ENCODE data around the gene STX12. TPM values are rescaled to one million over a fixed set of nuclear protein-coding genes. Genes with fewer than 3 reads are reported as not detected.
"Not testable (repeated sequence)": the region's sequence is repeated elsewhere in the genome, so short reads cannot be mapped to it uniquely, and the experiment has no call there.

STX12 gene
- total RNA-seq, 4 donors from 2014 or later, result 44.0 to 76.7 (median 56.1) TPM

- Histone ChIP-seq H3K4me1 (peaks cover 5 to 23% (median 18%) of the 10 kb centered on the region in 4 donors), H3K4me3 (no peak overlapping the region), H3K27me3 (peaks cover 0 to 8% (median 0%) of the 10 kb centered on the region in 4 donors), H3K36me3 (no peaks in the 10 kb centered on the region), H3K9me3 (no peaks in the 10 kb centered on the region), H3K27ac (replicated peaks in 1 of 4) (no peak overlapping the region)
- DNase-seq (ENCODE audit: extremely low spot score), result no peak
- 85% methylated on average over 11 of the region's 11 CpGs for WGBS
- intact Hi-C loops (cut with DNase I), result no loop called here
- TF ChIP-seq CTCF (IDR thresholded peaks at IDR 0.05) (no peak), EP300 (IDR thresholded peaks at IDR 0.05) (no peak), POLR2AphosphoS5 (IDR thresholded peaks at IDR 0.05) (no peak), POLR2A (IDR thresholded peaks at IDR 0.05; ENCODE audit: low read depth) (no peak)
These were observed 95.5 kb downstream of the STX12 start for GRCh38 chr1:27868556-27868931.

GRCh38 chr1:27868932-27869718, 96.1 kb downstream of the STX12 start:
- TF ChIP-seq POLR2A (IDR thresholded peaks at IDR 0.05; ENCODE audit: low read depth) (no peak), POLR2AphosphoS5 (IDR thresholded peaks at IDR 0.05) (no peak), CTCF (IDR thresholded peaks at IDR 0.05) (no peak)
- WGBS, result 57% methylated on average over 12 of the region's 16 CpGs
- no peak for DNase-seq (ENCODE audit: extremely low spot score)
- intact Hi-C loops (cut with DNase I), result no loop called here
- peaks cover 5 to 23% (median 17%) of the 10 kb centered on the region in 4 donors for H3K4me1 ChIP-seq
- no peaks in the 10 kb centered on the region for H3K36me3 ChIP-seq
- H3K9me3 ChIP-seq, result no peaks in the 10 kb centered on the region
- H3K27me3 ChIP-seq, result peaks cover 0 to 9% (median 0%) of the 10 kb centered on the region in 4 donors
- peak overlapping the region in 1 of 4 donors; percentile 12 for H3K27ac ChIP-seq (replicated peaks in 1 of 4)
- peak overlapping the region in 1 of 4 donors; percentile 11 for H3K4me3 ChIP-seq

- peaks cover 0 to 9% (median 0%) of the 10 kb centered on the region in 4 donors for H3K27me3 ChIP-seq
- H3K9me3 ChIP-seq, result no peaks in the 10 kb centered on the region
- no peak overlapping the region for H3K4me3 ChIP-seq
- no peak overlapping the region for H3K27ac ChIP-seq (replicated peaks in 1 of 4)
- 80% methylated on average over 1 of the region's 1 CpG for WGBS
- DNase-seq (ENCODE audit: extremely low spot score), result no peak
- H3K36me3 ChIP-seq, result no peaks in the 10 kb centered on the region
- peaks cover 5 to 23% (median 17%) of the 10 kb centered on the region in 4 donors for H3K4me1 ChIP-seq
- intact Hi-C loops (cut with DNase I), result no loop called here
- TF ChIP-seq POLR2AphosphoS5 (IDR thresholded peaks at IDR 0.05) (no peak), EP300 (IDR thresholded peaks at IDR 0.05) (no peak), POLR2A (IDR thresholded peaks at IDR 0.05; ENCODE audit: low read depth) (no peak), CTCF (IDR thresholded peaks at IDR 0.05) (no peak)
These were observed 96.7 kb downstream of the STX12 start for GRCh38 chr1:27869719-27870085.

- H3K4me3 ChIP-seq; DNase-seq (ENCODE audit: extremely low spot score); intact Hi-C loops (cut with DNase I); H3K9me3 ChIP-seq; H3K27me3 ChIP-seq; H3K27ac ChIP-seq (replicated peaks in 1 of 4); H3K36me3 ChIP-seq: not testable (repeated sequence)
- H3K4me1 ChIP-seq, result peaks cover 5 to 23% (median 17%) of the 10 kb centered on the region in 4 donors
- WGBS, result 96% methylated on average over 7 of the region's 7 CpGs
These were observed 98.1 kb downstream of the STX12 start for GRCh38 chr1:27871076-27871475.

- TF ChIP-seq POLR2A (IDR thresholded peaks at IDR 0.05; ENCODE audit: low read depth) (peak; percentile 36), EP300 (IDR thresholded peaks at IDR 0.05) (no peak), POLR2AphosphoS5 (IDR thresholded peaks at IDR 0.05) (peak; percentile 36 to 69)
- Histone ChIP-seq H3K4me3 (peak within 1 kb of the TSS; percentile 49 to 73 (median 60)), H3K9me3 (no peaks in the 10 kb centered on the region), H3K27ac (replicated peaks in 1 of 4) (peak within 1 kb of the TSS; percentile 1 to 64 (median 56)), H3K36me3 (no peaks in the 10 kb centered on the region), H3K27me3 (peaks cover 0 to 9% (median 0%) of the 10 kb centered on the region in 4 donors), H3K4me1 (peaks cover 5 to 23% (median 17%) of the 10 kb centered on the region in 4 donors)
- intact Hi-C loops (cut with DNase I), result no loop called here
- 17% methylated on average over 22 of the region's 53 CpGs for WGBS
- DNase-seq (ENCODE audit: extremely low spot score), result no peak
These were observed 99.2 kb downstream of the STX12 start, which contains the start of gene THEMIS2 for GRCh38 chr1:27872059-27872801. Gene THEMIS2, plus strand, starts transcription at chr1:27872544. Its CDS starts 28 bp downstream, at chr1:27872572.

Measured in esophagus muscularis mucosa (tissue), 4 donors.